Ascending aorta (tissue), 2 donors: ENCODE results near the gene TBX4. TPM values are rescaled to one million over a fixed set of nuclear protein-coding genes. Genes with fewer than 3 reads are reported as not detected.

Experiments
- DNase-seq, 2 donors: peaks; one replicate each; pipeline ENCODE4 v3.0.0-alpha.2; 2019; ENCODE audit warnings: low spot score in 2 of 2
- H3K27ac ChIP-seq, 2 donors: fragments of 200-600 bp; sonication (generic); one replicate each; pipeline ENCODE4 v1.5.1; 2016 to 2017; ENCODE audit warnings: mild to moderate bottlenecking in 1 of 2
- H3K27me3 ChIP-seq: fragments of 200-600 bp; sonication (generic); one replicate; pipeline ENCODE4 v1.5.1; 2017
- H3K36me3 ChIP-seq, 2 donors: fragments of 200-600 bp; sonication (generic); one replicate each; pipeline ENCODE4 v1.5.1; 2016
- H3K4me1 ChIP-seq, 2 donors: fragments of 200-600 bp; sonication (generic); one replicate each; pipeline ENCODE4 v1.5.1; 2016 to 2017; ENCODE audit warnings: mild to moderate bottlenecking in 1 of 2
- H3K4me3 ChIP-seq, 2 donors: fragments of 200-600 bp; sonication (generic); one replicate each; pipeline ENCODE4 v1.5.1; 2016 to 2017; ENCODE audit warnings: mild to moderate bottlenecking in 1 of 2
- H3K9me3 ChIP-seq, 2 donors: fragments of 200-600 bp; sonication (generic); one replicate each; pipeline ENCODE4 v1.5.1; 2016
- CTCF ChIP-seq, 3 experiments: fragments of 200-600 bp in 2 of 3; fragments of 450-650 bp in 1 of 3; sonication (generic) in 2 of 3; IDR thresholded peaks; one replicate each; pipeline ENCODE4 v1.5.1; 2016 to 2019; ENCODE audit warnings: antibody characterized with exemption in 3 of 3, mild to moderate bottlenecking in 1 of 3, moderate library complexity in 1 of 3
- intact Hi-C: fragments of 100-400 bp; cut with DNase I; formaldehyde crosslinking; loops from one replicate; pipeline ENCODE4 v1.15.1; 2023
- total RNA-seq: library from RNA; depleted of rRNA; stranded (reverse); fragments of >200 nt; gene quantifications from one replicate; pipeline ENCODE4 v1.1.0, GENCODE V29; 2016

TBX4 gene
- total RNA-seq, 1 donor from 2014 or later, result not detected

- peak overlapping the region; percentile 34 to 63 for H3K4me3 ChIP-seq
- no peaks in the 10 kb centered on the region for H3K36me3 ChIP-seq
- no peak overlapping the region for H3K27ac ChIP-seq
- no peaks in the 10 kb centered on the region for H3K9me3 ChIP-seq
- intact Hi-C loops, result no loop called here
- H3K27me3 ChIP-seq, result peaks cover 29% of the 10 kb centered on the region
- peaks cover 5 to 14% of the 10 kb centered on the region in 2 donors for H3K4me1 ChIP-seq
- no peak for TF ChIP-seq CTCF (IDR thresholded peaks at IDR 0.05)
- DNase-seq, result no peak
Observed at GRCh38 chr17:61450641-61451537, 1.3 kb upstream of the TBX4 start.

- no peaks in the 10 kb centered on the region for H3K9me3 ChIP-seq
- no peaks in the 10 kb centered on the region for H3K36me3 ChIP-seq
- no peak overlapping the region for H3K27ac ChIP-seq
- intact Hi-C loops, result no loop called here
- peak overlapping the region; percentile 34 to 63 for H3K4me3 ChIP-seq
- no peak for DNase-seq
- H3K4me1 ChIP-seq, result peaks cover 5 to 14% of the 10 kb centered on the region in 2 donors
- peaks cover 34% of the 10 kb centered on the region for H3K27me3 ChIP-seq
- no peak for TF ChIP-seq CTCF (IDR thresholded peaks at IDR 0.05)
Observed at GRCh38 chr17:61451538-61452300, 503 bp upstream of the TBX4 start.

GRCh38 chr17:61453566-61454380 lies 1.6 kb downstream of the TBX4 start:
- DNase-seq, result no peak
- H3K9me3 ChIP-seq, result no peaks in the 10 kb centered on the region
- H3K36me3 ChIP-seq, result no peaks in the 10 kb centered on the region
- peaks cover 5 to 14% of the 10 kb centered on the region in 2 donors for H3K4me1 ChIP-seq
- no peak overlapping the region for H3K27ac ChIP-seq
- intact Hi-C loops, result no loop called here
- TF ChIP-seq CTCF (IDR thresholded peaks at IDR 0.05), result no peak
- no peak overlapping the region for H3K4me3 ChIP-seq
- H3K27me3 ChIP-seq, result peaks cover 39% of the 10 kb centered on the region

- Histone ChIP-seq H3K27me3 (peaks cover 39% of the 10 kb centered on the region), H3K4me3 (peak overlapping the region in 1 of 2 donors; percentile 15), H3K4me1 (peaks cover 5 to 14% of the 10 kb centered on the region in 2 donors), H3K36me3 (no peaks in the 10 kb centered on the region), H3K9me3 (no peaks in the 10 kb centered on the region), H3K27ac (no peak overlapping the region)
- intact Hi-C loops, result no loop called here
- TF ChIP-seq CTCF (IDR thresholded peaks at IDR 0.05), result no peak
- no peak for DNase-seq
Observed at GRCh38 chr17:61454381-61455323, 2.4 kb downstream of the TBX4 start.
